HG03521 (cell line): ENCODE data around the gene ARHGEF28.

Experiments
- ATAC-seq: cut with Tn5 transposase; IDR thresholded peaks from one replicate; pipeline ENCODE4 v1.9.1; 2021; ENCODE audit warnings: mild to moderate bottlenecking, moderate library complexity; ENCODE audit not compliant: unreplicated experiment

Gene ARHGEF28

DNA sequence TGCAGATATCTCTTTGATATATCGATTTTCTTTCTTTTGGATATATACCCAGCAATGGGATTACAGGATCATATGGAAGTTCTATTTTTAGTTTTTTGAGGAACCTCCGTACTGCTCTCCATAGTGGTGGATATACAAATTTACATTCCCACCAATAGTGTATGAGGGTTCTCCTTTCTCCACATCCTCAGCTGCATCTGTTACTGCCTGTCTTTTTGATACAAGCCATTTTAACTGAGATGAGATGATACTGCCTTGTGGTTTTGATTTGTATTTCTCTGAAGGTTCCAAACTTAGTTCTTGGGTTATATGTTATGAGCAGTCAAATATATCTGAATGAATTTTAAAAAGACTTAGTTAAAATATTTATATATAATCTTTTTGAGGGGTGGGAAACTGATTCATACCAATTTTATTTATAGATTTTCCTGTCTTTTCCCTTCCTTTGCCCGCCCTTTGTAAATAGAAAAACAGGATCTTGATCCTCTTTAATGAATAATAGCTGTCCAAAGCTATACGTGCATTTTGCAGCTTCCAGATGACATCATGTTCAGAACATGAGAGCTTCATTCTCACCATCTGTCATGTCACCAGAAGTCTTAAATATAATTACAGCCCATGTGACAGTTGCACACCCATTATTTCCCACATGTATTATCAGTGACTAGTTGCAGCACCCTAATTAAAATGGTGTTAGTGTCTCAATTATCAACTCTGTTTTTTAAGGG is 6.2 kb upstream of the ARHGEF28 start:
- ATAC-seq, result no peak

DNA sequence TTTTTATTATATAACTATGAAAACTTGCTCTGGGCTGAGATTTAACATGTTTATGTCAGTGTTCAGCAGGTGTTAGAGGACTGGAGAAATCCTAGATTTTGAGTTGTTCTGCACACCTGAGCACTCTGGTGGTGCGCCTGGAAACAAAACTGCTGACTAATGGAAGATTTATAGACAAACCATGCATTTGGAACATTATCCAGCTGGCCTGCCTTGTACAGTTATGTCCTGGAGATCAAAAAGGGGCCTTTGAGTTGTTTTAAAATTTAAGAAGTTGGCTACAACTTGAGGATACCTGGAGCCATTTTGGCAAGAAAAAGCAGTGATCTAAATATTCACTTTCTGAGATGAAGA is 5.7 kb upstream of the ARHGEF28 start:
- no peak for ATAC-seq

DNA sequence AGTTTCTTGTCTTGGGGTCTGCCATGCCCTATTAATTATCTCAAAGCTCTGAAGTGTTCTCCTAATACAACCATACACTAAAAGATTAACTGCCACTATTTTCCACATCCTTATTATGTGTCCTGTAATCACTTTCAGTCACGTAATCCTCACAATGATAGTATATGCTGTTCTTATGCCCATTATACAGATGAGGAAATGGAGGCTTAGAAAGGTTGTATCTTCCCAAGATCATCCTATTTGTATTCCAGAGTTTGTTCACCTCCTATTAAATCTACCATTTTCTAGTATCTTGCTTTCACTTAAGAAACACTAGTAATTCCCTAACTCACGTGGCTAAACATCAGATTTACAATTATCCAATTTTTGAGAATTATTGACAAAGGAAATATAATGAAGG is 2.9 kb upstream of the ARHGEF28 start:
- no peak for ATAC-seq

DNA sequence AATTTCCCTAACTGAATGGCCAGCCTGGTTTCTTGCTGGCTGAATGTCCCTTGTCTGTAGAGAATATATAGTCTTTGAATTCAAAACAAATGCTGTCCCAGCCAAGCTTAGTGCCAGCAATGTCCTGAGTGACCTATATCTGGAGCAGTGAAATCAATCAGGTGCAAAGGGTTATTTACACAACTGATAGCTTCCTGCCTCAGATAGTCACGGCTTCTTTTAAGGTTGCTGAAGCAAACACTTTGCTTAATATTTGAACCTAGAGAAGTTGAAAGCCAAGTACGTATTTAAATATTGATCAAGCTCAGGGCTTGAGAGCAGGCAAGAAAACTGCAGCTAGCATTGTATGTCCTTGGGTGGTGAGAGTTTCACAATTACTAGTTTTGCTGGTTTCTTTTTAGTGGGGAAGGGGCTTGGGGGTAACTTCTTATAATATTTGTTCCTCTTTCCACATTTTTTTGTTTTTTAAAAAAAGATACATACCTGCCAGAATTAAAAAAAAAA is 2.0 kb upstream of the ARHGEF28 start:
- ATAC-seq, result no peak

DNA sequence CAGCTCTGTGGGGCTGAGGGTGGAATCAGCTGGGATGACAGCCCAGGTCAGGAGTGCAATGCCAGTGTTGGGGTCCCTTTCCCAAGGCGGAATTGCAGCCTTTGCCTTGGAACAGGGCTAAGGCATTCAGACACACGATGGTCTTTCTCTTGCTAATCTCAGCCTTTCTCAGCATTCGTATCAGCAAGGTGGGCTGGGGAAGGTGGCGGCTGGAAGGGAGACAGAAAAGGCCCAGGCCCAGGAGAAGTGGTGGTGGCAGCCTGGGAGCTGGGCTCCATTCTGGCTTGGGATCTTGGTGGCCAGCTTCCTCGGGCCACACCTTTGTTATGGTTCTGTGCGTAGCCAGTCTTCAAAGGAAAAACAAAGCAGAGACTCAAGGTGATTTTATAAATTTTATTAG is 1.1 kb upstream of the ARHGEF28 start:
- ATAC-seq, result no peak

DNA sequence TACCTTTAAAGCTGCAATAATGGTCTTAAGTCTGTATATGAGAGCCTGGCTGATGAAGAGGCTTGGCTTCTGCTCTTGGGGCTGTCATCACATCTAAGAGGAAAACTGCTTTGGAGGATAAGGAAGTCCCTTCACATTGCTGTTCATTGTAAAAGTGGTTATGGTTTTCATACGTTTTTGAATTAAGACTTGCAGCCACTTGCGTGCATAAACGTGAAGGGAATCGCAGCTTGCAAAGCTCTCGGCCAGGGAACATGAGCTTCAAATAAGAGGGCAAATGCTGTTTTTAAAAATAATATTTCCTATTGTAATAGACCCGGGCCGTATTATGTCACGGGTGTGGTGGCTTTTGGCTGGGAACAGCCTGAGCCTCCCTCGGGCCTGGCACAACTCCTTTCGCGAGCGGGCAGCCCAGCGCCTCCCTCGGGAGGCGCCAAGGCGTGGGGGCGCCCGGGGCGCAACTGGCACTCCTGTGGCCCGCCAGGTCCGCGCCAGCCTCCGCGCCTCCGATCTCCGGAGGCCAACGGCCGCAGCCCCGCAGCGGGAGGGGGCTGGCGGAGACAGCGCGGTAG is 538 bp upstream of the ARHGEF28 start:
- ATAC-seq, result no peak

DNA sequence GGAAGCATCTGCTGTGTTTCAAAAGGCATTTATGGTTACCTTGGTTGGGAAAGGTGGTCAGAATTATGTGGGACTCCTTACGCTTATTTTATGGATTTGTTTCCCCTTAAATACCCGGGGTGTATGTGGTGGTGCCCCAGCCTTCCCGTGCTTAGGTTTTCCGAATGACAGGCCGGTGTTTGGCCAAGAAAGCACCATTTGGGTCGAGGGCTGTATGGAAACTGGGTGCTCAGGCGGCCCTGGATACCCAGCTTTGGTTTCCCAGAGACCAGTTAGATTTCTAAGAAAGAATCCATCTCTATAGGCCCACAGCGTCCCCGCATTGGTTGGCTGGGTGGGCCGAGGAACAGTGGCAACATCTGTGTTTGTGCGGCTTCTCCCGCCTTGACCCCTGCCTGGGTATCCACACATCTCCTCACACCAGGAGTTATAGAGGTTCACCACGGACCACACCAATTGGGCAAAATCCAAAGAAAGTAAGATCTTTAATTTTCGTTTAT is 868 bp downstream of the ARHGEF28 start:
- ATAC-seq, result no peak

DNA sequence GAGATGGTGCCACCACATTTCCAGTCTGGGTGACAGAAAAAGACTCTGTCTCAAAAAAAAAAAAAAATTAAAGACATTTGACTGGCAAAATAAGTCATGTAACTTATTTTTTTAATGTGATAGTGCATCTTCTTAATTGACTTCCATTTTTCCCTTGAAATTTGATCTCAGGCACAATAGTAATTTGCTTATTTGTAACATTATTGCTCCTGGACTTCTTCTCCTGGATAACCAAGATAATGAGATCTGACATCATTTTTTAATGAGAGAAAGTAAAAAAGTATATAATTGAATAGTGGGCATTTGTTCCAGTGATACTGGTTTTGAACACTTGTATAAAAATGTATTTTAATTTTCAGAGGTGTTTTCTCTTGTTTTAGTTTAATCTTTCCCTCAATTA is 3.5 kb downstream of the ARHGEF28 start:
- no peak for ATAC-seq

DNA sequence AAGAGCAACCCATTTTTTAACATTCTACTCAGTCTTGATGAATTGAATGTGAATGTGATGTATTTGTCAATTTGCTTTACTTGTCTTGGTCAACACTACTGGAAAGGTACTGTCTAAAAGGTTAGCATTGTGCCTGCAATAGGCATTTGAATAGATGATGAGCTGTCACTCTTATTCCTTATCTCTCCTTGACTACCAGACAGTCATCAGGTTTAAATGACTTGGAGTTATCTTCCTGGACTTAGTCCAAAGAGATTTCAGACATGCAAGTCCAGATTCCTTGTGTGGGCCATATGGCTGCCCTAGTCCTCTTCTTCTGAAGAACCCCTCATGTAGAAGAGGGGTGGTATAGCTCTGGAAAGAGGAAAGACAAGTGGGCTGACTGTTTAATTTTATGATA is 4.8 kb downstream of the ARHGEF28 start:
- ATAC-seq, result no peak

DNA sequence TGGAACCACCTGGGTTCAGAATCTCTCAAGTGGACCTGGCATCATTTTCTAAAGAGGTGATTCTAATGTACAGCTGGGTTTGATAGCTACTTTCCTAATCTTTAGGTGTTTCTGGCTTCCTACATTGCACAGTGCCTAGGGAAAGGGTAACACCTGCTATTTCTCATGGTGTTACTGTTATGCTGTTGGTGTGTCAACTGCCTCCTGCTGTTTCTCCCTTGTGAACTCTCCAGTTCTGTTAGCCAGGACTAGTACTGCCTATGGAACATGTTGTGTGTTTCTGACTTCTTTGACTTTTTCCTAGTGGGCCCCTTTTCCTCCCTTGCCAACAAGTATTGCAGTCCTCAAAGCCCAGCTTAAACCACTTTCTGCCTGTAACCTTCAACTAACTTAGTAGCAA is 5.5 kb downstream of the ARHGEF28 start:
- no peak for ATAC-seq

DNA sequence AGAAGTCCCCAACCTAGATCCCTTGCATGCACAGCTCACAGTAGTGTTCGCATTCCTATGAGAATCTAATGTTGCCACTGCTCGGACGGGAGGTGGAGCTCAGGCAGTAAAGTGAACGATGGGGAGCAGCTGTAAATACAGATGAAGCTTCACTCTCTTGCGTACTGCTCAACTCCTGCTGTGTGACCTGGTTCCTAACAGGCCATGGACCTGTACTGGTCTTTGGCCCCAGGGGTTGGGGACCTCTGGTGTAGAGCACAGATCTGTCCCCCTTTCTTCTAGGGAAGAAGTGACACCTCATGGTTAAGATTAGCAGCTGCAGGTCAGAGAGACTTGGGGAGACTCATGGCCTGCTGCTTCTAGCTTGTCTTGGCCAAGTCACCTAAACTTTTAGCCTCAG is 7.1 kb downstream of the ARHGEF28 start:
- ATAC-seq, result no peak

DNA sequence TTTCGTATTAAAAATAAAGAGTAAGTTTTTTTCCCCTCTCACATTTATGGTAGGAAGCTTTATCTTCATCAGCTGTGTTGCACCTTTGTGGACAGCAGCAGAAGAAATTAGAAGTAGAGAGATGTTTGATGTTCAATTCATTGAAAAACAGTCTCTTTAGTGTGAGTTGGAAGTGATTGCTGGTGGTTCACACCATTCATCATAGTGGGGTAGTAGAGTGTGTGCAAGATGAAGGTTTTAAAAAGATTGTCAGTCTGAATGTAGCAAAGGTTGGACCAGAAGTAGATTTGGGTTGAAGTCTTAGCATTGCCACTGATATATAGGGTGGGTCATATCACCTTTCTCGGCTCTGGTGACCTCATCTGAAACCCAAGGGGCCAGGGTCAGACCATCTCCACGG is 10.4 kb downstream of the ARHGEF28 start:
- no peak for ATAC-seq

DNA sequence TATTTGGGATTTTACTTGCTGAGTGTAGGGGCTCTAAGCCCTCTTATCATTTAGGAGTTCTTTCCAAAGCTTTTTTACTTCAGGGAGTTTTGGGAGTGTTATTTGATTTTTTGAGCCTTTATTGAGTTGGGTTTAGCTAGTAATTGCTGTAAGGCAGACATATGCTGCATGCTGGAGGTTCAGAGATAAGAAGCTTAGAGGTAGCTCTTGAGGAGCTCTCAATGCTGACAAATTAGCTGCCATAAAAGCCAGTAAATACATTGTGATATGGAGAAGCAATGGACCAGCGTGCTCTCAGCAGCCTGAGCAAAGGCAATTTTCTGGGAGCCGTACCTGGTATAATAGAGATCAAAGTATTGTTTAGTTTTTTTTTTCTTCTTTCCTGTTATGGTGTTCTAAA is 11.6 kb downstream of the ARHGEF28 start:
- ATAC-seq, result no peak

DNA sequence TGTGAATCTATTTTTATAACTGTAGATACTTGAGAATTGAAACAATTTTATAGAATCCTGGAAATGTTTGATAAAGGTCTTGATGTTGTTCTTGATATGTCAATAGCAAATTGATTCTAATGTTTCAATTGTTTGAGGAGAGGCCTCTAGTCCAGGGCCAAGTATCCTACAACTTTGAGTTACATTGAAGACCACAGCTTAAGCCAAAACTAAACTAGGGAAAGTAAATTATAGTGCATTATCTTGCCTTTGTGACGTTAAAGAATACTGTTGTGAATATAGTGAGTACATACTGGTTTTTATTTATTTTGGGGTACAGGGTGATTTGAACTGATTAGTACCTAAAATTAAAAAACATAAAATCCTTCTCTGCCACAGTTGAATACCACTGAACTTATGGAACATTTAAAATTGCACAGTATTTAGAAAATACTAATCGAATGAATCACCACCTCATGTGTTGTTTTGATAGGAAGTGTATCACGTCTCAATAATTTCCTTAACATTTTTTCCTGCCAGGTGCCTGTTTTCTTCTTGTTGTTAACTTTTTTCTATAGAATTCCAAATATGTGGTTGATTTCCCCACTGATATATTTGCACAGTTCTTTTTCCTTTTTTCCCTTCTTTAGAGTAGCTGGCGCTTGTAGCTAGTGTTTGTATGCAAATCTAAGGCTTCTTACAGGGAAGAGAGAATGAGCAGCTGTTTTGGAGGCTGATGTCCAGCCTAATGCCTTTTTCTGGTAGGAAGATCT is 12.5 kb downstream of the ARHGEF28 start:
- no peak for ATAC-seq

DNA sequence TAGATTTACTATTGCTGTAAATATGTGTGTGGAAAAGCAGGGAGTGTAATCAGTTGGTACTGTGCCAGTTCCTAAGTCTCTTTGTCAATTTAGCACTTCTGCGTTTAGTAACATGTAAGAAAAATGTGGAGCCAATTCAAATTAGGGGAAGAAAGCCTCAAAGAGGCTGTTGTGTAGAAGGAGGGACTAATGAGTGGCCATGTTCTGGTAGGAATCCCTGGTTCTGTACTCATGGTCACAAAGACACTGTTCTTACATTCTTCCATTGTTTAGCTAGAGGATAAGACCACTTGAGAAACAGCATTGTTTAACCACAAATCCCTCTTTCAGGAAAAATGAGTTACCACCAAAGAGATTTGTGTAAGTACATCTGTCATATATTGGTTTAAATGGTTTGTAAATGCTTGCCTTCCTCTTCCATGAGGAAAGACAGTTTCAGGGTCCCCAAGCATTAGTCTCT is 14.9 kb downstream of the ARHGEF28 start:
- no peak for ATAC-seq

DNA sequence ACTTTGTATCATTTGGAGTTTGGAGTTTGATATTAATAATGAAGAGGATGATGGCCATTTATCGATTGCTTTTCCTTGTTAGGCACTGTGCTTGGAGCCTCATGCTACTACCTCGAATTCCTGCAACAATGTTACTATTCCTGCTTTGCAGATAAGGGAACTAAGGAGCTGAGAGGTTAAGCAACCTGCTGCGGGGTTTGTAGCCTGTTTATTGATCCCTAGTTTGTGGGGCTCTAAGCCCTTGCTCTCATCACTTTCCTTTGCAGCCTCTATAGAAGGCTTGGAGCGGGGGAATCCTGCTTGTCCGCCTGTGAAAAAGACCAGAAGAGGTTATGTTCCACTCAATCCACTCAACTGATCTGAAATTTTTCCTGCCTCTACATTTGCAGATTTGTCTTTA is 15.8 kb downstream of the ARHGEF28 start:
- ATAC-seq, result no peak

DNA sequence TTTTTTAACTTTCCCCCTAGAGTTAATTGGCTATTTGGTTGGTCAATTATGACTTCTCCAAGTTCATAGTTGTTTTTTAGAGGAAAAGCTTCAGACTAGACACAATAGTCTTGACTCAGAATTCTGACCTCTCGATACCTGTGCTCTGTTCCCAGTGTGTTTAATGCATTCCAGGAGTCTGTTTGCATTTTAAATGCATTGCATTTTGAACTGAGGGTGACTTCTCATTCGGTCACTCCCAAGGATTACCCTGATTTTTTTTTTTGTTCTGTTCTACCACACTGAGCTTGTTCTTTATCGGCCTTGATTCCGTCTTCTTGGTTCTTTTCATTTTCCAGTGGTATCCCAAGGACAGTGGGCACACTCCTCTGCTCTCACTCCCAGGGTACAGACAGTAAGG is 16.3 kb downstream of the ARHGEF28 start:
- no peak for ATAC-seq

DNA sequence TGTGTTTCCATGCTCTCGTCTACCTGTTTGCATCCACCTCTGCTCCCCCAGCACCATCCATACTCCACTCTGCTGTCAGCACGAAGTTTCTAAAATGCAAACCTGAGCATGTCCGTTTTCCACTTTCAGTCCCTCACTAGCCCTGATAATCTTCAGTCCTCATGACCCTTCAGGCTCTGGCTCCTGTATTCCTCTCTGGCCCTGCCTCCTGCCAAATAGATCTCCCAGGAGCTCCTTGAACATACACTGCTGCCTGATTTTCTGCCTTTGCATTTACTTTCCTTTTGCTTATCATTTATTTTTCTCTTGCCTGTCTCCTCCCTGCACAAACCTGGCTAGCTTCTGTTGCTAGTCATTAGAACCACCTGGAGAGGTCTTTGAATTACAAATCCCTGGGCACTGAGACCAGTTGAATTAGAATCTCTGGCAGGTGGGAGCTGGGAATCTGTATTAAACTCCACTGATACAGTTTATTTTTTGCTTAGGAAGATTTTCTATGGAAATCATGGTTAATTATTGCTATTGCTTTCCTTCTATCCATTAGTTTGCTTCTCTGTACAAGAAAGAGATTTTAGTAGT is 18.5 kb downstream of the ARHGEF28 start:
- no peak for ATAC-seq

DNA sequence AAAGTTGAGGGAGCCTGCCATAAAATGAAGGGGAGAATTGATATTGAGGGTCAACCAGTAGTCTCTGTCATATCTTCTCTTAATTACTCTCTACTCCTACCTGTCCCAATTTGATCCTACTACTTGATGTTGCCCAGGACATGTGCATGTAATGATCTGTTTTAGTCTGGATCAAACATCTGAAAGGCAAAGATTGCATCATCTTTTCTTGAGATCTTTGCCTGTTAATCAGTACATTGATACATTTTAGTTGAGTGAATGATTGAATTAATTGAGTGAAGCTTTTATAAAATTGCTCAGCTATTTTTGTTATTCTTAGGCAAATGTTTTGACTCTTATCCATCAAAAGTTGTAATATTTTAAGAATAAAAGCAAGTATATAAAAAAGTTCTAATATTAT is 21.7 kb downstream of the ARHGEF28 start:
- ATAC-seq, result no peak

DNA sequence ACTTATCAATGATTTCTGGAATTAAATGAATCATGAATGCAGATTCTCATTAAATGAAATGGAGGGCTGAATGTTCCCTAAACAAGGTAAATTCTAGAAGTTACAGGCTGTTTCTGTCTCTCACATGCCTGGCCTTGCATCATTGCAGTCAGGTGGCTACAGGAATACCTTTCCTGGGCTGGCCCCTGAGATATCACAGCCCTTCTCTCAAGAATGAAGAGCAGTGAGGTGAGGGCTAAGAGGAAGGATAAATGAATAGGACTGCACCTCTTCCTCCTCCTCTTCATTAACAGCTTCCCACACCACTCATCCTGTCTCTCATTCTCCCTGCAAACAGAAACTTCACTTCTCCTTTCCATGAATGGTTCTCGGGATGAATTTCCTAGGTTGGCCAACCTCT is 22.5 kb downstream of the ARHGEF28 start:
- no peak for ATAC-seq

DNA sequence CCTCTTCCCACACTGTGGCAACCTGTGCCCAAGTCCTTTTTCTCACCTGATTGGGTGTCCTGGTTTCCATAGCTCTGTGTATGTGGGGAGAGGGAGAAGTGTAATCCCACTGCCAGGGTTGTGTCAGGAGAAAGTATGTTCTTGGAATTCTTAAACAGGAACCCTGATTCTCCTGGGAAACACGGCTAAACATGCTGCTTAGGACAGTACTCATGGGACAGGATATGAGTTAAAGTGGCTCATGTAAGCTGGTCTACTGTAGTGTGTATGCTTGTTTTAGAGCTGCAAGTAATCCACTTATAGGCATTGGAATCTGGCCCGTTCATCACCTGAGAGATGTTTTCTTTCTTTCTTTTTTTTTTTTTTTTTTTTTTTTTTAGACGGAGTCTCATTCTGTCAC is 23.9 kb downstream of the ARHGEF28 start:
- no peak for ATAC-seq

DNA sequence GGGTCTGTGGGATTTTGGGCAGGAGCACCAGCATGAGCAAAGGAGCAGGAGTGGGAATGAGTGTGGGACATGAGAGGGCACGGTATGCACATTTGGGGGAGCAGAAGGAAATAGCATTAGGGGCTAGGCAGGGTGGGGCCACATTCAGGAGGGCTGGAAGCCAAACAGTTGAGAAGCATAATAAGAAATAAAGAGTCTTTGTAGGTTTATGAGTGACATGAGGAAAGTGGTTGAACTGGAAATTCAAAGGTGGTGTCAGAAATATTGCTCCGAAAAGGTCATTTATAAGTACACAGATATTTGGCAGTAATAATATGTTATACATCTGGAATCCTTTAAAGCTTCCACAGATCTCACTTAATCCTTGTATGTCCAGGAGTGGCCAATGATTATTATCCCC is 26.4 kb downstream of the ARHGEF28 start:
- no peak for ATAC-seq
